Keratinocyte (primary cell): ENCODE data around the gene GIMAP8.

Experiments
- CTCF ChIP-seq, 3 experiments: IDR thresholded peaks in 1 of 3; conservative IDR thresholded peaks in 1 of 3; optimal IDR thresholded peaks in 1 of 3; 2 replicates in 2 of 3; 3 replicates in 1 of 3; pipeline versions ENCODE3 to v1.5.1; 2011; ENCODE audit warnings: low read length in 3 of 3, mild to moderate bottlenecking in 3 of 3, moderate library complexity in 2 of 3, control low read depth in 1 of 3, inconsistent platforms in 1 of 3; ENCODE audit not compliant: insufficient read depth in 2 of 3; ENCODE audit errors: extremely low read depth in 1 of 3
- EZH2 ChIP-seq: IDR thresholded peaks from one replicate; pipeline ENCODE4 v1.6.1; 2012; ENCODE audit warnings: inconsistent platforms, mild to moderate bottlenecking, low read length, moderate library complexity

- TF ChIP-seq CTCF (optimal IDR thresholded peaks at IDR 0.05 in 1 of 3, IDR thresholded peaks at IDR 0.05 in 1 of 3, conservative IDR thresholded peaks at IDR 0.05 in 1 of 3; ENCODE audit: extremely low read depth in 1 of 3, insufficient read depth in 2 of 3, low read length in 3 of 3) (no peak), EZH2 (no peak)
These were observed 1.5 kb downstream of the GIMAP8 start for GRCh38 chr7:150451833-150452461.
